ENCODE measurements around the gene WNT7A.

WNT7A gene

GRCh38 chr3:13770170-13771169, 109.4 kb downstream of the WNT7A start:
- no peak for TF ChIP-seq CTCF (conservative IDR thresholded peaks at IDR 0.05; ENCODE audit: low read length)
- no peak for TF ChIP-seq EZH2phosphoT487 (IDR thresholded peaks at IDR 0.05; ENCODE audit: borderline replicate concordance)
- Histone ChIP-seq H3K27me3 (ENCODE audit: insufficient read depth, low read length, poor library complexity, severe bottlenecking) (no peaks in the 10 kb centered on the region), H4K20me1 (ENCODE audit: insufficient read depth, low read length, poor library complexity, severe bottlenecking) (no peaks in the 10 kb centered on the region), H3F3A (ENCODE audit: low read depth) (no peaks in the 10 kb centered on the region), H3K9ac (ENCODE audit: low read depth, low read length, poor library complexity, severe bottlenecking) (peak overlapping the region; percentile 35), H3K4me1 (ENCODE audit: insufficient read depth, low read length, poor library complexity, severe bottlenecking) (peaks cover 30% of the 10 kb centered on the region), H3K36me3 (ENCODE audit: insufficient read depth, low read length) (no peaks in the 10 kb centered on the region), H3K4me3 (ENCODE audit: low read length, poor library complexity, severe bottlenecking) (peak overlapping the region; percentile 54), H3K9me2 (replicated peaks; ENCODE audit: low read depth, low read length) (no peaks in the 10 kb centered on the region), H3K79me2 (ENCODE audit: insufficient read depth, low read length) (no peaks in the 10 kb centered on the region), H2AFZ (ENCODE audit: low read length) (no peak overlapping the region), H3K4me2 (ENCODE audit: low read depth, low read length, poor library complexity, severe bottlenecking) (peak overlapping the region; percentile 54), H3K9me3 (ENCODE audit: insufficient read depth, low read depth, low read length) (no peaks in the 10 kb centered on the region)

DNA sequence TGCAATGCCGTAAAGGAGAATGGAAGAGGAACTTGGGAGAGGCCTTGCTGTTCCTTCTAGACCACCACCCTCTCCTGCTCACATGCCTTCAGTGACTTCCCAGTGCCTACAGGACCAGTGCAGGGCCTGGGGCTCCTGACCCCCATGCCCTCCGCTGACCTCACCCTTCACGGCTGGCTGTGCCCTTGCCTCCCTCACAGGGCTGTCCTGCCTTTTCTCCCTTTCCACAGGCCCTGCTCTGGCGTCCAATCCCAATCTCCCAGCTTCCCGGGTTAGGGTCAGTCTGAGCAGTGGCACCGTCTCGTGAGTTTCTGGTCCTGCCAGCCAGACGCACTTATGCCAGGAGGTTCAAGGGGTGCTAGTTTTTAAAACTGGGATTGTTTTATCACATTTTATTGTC, 110.4 kb downstream of the WNT7A start:
- Histone ChIP-seq H3K4me1 (ENCODE audit: insufficient read depth, low read length, poor library complexity, severe bottlenecking) (peaks cover 30% of the 10 kb centered on the region), H3K4me2 (ENCODE audit: low read depth, low read length, poor library complexity, severe bottlenecking) (no peak overlapping the region), H3K27me3 (ENCODE audit: insufficient read depth, low read length, poor library complexity, severe bottlenecking) (no peaks in the 10 kb centered on the region), H2AFZ (ENCODE audit: low read length) (no peak overlapping the region), H3K79me2 (ENCODE audit: insufficient read depth, low read length) (no peaks in the 10 kb centered on the region), H3K36me3 (ENCODE audit: insufficient read depth, low read length) (no peaks in the 10 kb centered on the region), H3F3A (ENCODE audit: low read depth) (no peaks in the 10 kb centered on the region), H4K20me1 (ENCODE audit: insufficient read depth, low read length, poor library complexity, severe bottlenecking) (no peaks in the 10 kb centered on the region), H3K9me2 (replicated peaks; ENCODE audit: low read depth, low read length) (no peaks in the 10 kb centered on the region), H3K9me3 (ENCODE audit: insufficient read depth, low read depth, low read length) (no peaks in the 10 kb centered on the region), H3K4me3 (ENCODE audit: low read length, poor library complexity, severe bottlenecking) (no peak overlapping the region), H3K9ac (ENCODE audit: low read depth, low read length, poor library complexity, severe bottlenecking) (peak overlapping the region; percentile 35)
- no peak for TF ChIP-seq EZH2phosphoT487 (IDR thresholded peaks at IDR 0.05; ENCODE audit: borderline replicate concordance)
- TF ChIP-seq CTCF (conservative IDR thresholded peaks at IDR 0.05; ENCODE audit: low read length) = no peak

DNA sequence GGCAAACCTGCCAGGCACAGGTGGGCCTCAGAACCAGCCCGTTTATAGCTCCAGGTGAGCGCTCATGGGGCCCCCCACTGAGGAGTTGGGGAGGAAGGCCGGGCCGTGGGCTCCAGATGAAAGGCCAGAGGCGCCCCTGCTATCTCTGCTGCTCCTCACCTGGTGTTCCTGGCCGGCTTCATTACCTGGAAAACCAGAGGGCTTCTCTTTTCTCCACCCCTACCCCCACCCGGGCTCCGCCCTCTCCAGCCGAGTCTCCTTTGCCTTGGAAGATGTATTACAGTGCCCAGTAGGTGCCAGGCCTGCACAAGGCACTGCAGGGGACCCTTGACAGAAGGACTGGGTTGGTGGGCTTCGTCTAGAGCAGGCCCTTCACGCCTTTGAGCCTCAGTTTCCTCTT, 111.4 kb downstream of the WNT7A start:
- H3K4me1 ChIP-seq (ENCODE audit: insufficient read depth, low read length, poor library complexity, severe bottlenecking) = peaks cover 25% of the 10 kb centered on the region
- H3F3A ChIP-seq (ENCODE audit: low read depth) = no peaks in the 10 kb centered on the region
- no peaks in the 10 kb centered on the region for H3K27me3 ChIP-seq (ENCODE audit: insufficient read depth, low read length, poor library complexity, severe bottlenecking)
- no peaks in the 10 kb centered on the region for H3K9me3 ChIP-seq (ENCODE audit: insufficient read depth, low read depth, low read length)
- H3K9me2 ChIP-seq (replicated peaks; ENCODE audit: low read depth, low read length) = no peaks in the 10 kb centered on the region
- H3K9ac ChIP-seq (ENCODE audit: low read depth, low read length, poor library complexity, severe bottlenecking) = no peak overlapping the region
- no peak overlapping the region for H3K4me2 ChIP-seq (ENCODE audit: low read depth, low read length, poor library complexity, severe bottlenecking)
- H4K20me1 ChIP-seq (ENCODE audit: insufficient read depth, low read length, poor library complexity, severe bottlenecking) = no peaks in the 10 kb centered on the region
- no peak for TF ChIP-seq EZH2phosphoT487 (IDR thresholded peaks at IDR 0.05; ENCODE audit: borderline replicate concordance)
- no peaks in the 10 kb centered on the region for H3K36me3 ChIP-seq (ENCODE audit: insufficient read depth, low read length)
- no peak overlapping the region for H3K4me3 ChIP-seq (ENCODE audit: low read length, poor library complexity, severe bottlenecking)
- no peak overlapping the region for H2AFZ ChIP-seq (ENCODE audit: low read length)
- no peaks in the 10 kb centered on the region for H3K79me2 ChIP-seq (ENCODE audit: insufficient read depth, low read length)
